Loucy (cell line): ENCODE data around the gene FMNL2.

ENCODE experiments used
- EZH2phosphoT487 ChIP-seq: fragments of 200-600 bp; IDR thresholded peaks from 2 replicates; pipeline ENCODE4 v1.6.1; 2018; ENCODE audit warnings: antibody characterized with exemption, mild to moderate bottlenecking, moderate library complexity, borderline replicate concordance
- TF ChIP-seq, protein P1 (sequence below): fragments of 200-600 bp; sonication (generic); conservative IDR thresholded peaks from 2 replicates; pipeline ENCODE4 v1.5.1; 2014; ENCODE audit warnings: mild to moderate bottlenecking, antibody characterized with exemption, low read length

DNA sequence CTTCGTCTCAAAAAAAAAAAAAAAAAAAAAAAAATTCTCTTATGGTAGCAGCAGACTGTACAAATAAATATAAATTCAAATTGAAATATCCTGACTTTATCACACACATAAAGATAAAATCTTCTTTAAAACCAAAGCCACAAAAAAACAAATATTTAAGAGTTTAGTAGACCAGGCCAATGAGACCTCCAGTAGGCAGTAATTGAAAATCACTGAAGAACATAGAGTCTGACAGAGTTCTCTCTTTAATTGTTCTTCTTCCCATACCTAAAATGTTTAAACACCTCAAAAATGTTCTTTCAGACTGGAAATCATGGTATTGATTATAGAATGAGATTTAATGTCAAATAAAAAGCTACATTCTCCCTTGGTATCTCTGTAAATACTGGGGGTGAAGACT, 361.5 kb downstream of the FMNL2 start:
- TF ChIP-seq, protein P1, sequence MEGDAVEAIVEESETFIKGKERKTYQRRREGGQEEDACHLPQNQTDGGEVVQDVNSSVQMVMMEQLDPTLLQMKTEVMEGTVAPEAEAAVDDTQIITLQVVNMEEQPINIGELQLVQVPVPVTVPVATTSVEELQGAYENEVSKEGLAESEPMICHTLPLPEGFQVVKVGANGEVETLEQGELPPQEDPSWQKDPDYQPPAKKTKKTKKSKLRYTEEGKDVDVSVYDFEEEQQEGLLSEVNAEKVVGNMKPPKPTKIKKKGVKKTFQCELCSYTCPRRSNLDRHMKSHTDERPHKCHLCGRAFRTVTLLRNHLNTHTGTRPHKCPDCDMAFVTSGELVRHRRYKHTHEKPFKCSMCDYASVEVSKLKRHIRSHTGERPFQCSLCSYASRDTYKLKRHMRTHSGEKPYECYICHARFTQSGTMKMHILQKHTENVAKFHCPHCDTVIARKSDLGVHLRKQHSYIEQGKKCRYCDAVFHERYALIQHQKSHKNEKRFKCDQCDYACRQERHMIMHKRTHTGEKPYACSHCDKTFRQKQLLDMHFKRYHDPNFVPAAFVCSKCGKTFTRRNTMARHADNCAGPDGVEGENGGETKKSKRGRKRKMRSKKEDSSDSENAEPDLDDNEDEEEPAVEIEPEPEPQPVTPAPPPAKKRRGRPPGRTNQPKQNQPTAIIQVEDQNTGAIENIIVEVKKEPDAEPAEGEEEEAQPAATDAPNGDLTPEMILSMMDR: no peak
- no peak for TF ChIP-seq EZH2phosphoT487
